K562 (cell line): ENCODE measurements around the gene ZNF791. TPM values are rescaled to one million over a fixed set of nuclear protein-coding genes. Genes with fewer than 3 reads are reported as not detected.

ENCODE experiments used
- ATF7 ChIP-seq: fragments of 450-650 bp; IDR thresholded peaks from 2 replicates; pipeline ENCODE4 v1.7.1; 2014; ENCODE audit warnings: mild to moderate bottlenecking, moderate library complexity
- SP1 ChIP-seq: sonication (generic); formaldehyde crosslinking; IDR thresholded peaks from 2 replicates; pipeline ENCODE4 v1.8.1; 2022; ENCODE audit warnings: mild to moderate bottlenecking, missing genetic modification reagents
- STAT5B ChIP-seq: fragments of 250-450 bp; sonication (Bioruptor Pico); IDR thresholded peaks from 2 replicates; pipeline ENCODE4 v1.8.0; 2021; ENCODE audit warnings: mild to moderate bottlenecking, inconsistent platforms
- ZMIZ1 ChIP-seq, 2 experiments: fragments of 150-350 bp in 1 of 2; IDR thresholded peaks; 2 replicates each; pipeline ENCODE4 v1.6.1; 2012 to 2016; ENCODE audit warnings: low read depth in 2 of 2, low read length in 2 of 2, mild to moderate bottlenecking in 1 of 2, moderate library complexity in 1 of 2
- ZNF655 ChIP-seq: fragments of 250-450 bp; sonication (Bioruptor Pico); IDR thresholded peaks from 2 replicates; pipeline ENCODE4 v1.5.0; 2021
- polyA plus RNA-seq, 8 experiments: library from polyadenylated mRNA; depleted of rRNA in 4 of 8; stranded (reverse) in 5 of 8; unstranded in 3 of 8; fragments of >200 nt; fragmentation: Nextera tagmentation in 2 of 8; fragmentation: Illumina TruSeq in 1 of 8; extraction: Ambion mirVana in 2 of 8; extraction: Trizol in 1 of 8; gene quantifications; 2 replicates each; pipeline versions ENCODE4 v1.2.1 to v1.2.3, GENCODE V29; 2011 to 2014; ENCODE audit warnings: inconsistent platforms in 1 of 8, missing spikeins in 1 of 8
- total RNA-seq, 7 experiments: library from RNA; depleted of rRNA in 6 of 7; stranded (reverse); fragments of >200 nt in 6 of 7; fragmentation: Illumina TruSeq in 2 of 7; extraction: Trizol in 2 of 7; gene quantifications; 2 replicates each; pipeline versions ENCODE4 v1.2.1 to v1.2.3, GENCODE V29; 2011 to 2021; ENCODE audit warnings: low replicate concordance in 1 of 7

The ZNF791 gene
- total and polyA plus RNA-seq, 9 of the 15 experiments (the other 6 are each of a cell fraction or from before 2014, with no cell fraction given), result 7.8 to 22.7 (median 13.1) TPM

- TF ChIP-seq ZMIZ1 (IDR thresholded peaks at IDR 0.05; ENCODE audit: low read depth in 2 of 2, low read length in 2 of 2) (no peak), SP1 (CRISPR knock-in tag) (no peak), STAT5B (CRISPR knock-in tag) (no peak), ZNF655 (CRISPR knock-in tag) (no peak), ATF7 (no peak)
Measured at GRCh38 chr19:12656899-12657571, 46.3 kb downstream of the ZNF791 start (continued).
